Colonic mucosa (tissue), 4 donors: ENCODE data around the gene F12. TPM values are rescaled to one million over a fixed set of nuclear protein-coding genes. Genes with fewer than 3 reads are reported as not detected.

ENCODE experiments used
- DNase-seq: peaks from one replicate; pipeline ENCODE4 v3.0.0-alpha.2; 2020
- H3K27ac ChIP-seq: fragments of 200-600 bp; one replicate; pipeline ENCODE4 v1.8.0; 2021
- H3K27me3 ChIP-seq: fragments of 200-600 bp; one replicate; pipeline ENCODE4 v1.8.0; 2021
- H3K36me3 ChIP-seq: fragments of 200-600 bp; one replicate; pipeline ENCODE4 v1.8.0; 2021
- H3K4me1 ChIP-seq: fragments of 200-600 bp; one replicate; pipeline ENCODE4 v1.8.0; 2021; ENCODE audit warnings: mild to moderate bottlenecking
- H3K4me3 ChIP-seq: fragments of 200-600 bp; one replicate; pipeline ENCODE4 v1.8.0; 2021
- H3K9ac ChIP-seq, 2 donors: one replicate each; pipeline ENCODE4 v1.7.0; 2013; ENCODE audit warnings: control low read depth in 2 of 2, low read depth in 2 of 2, low read length in 2 of 2
- H3K9me3 ChIP-seq: fragments of 200-600 bp; one replicate; pipeline ENCODE4 v1.8.0; 2021
- CTCF ChIP-seq: fragments of 200-600 bp; IDR thresholded peaks from one replicate; pipeline ENCODE4 v1.8.0; 2022; ENCODE audit warnings: antibody characterized with exemption, mild to moderate bottlenecking
- intact Hi-C: fragments of 100-400 bp; cut with DNase I; formaldehyde crosslinking; loops from one replicate; pipeline ENCODE4 v1.14.1; 2022
- total RNA-seq, 2 donors: library from RNA; stranded (reverse); fragmentation: NEBNext Ultra II Directional in 1 of 2; extraction: Animal tissue kit (Norgen Biotek cat#: 25700) in 1 of 2; gene quantifications; one replicate each; pipeline ENCODE4 v1.2.1, GENCODE V29; 2021
- donor health status: healthy.
- donor health status: DM: no; HTN: no; CAD: no.
- donor health status: DM: no; HTN: no; CAD: no.

Gene F12
- total RNA-seq, 2 donors from 2014 or later = 14.7 to 34.0 TPM

GRCh38 chr5:177367323-177367848, 42.0 kb downstream of the F12 start:
- H3K27ac ChIP-seq = no peak overlapping the region

GRCh38 chr5:177366528-177367322, 42.6 kb downstream of the F12 start:
- Histone ChIP-seq H3K27me3 (no peaks in the 10 kb centered on the region), H3K9ac (peak overlapping the region; percentile 1 to 68), H3K4me3 (peak overlapping the region; percentile 30), H3K4me1 (peaks cover 8% of the 10 kb centered on the region), H3K36me3 (no peaks in the 10 kb centered on the region), H3K9me3 (no peaks in the 10 kb centered on the region), H3K27ac (peak overlapping the region; percentile 76)
- DNase-seq = peak; percentile 95
- intact Hi-C loops = no loop called here
- no peak for TF ChIP-seq CTCF

More at GRCh38 chr5:177367323-177367848, 42.0 kb downstream of the F12 start:
- intact Hi-C loops = no loop called here
- H3K4me3 ChIP-seq = peak overlapping the region; percentile 30
- no peak for TF ChIP-seq CTCF
- H3K27me3 ChIP-seq = no peaks in the 10 kb centered on the region
- DNase-seq = no peak
- peaks cover 10% of the 10 kb centered on the region for H3K4me1 ChIP-seq
- H3K9ac ChIP-seq = no peak overlapping the region
- no peaks in the 10 kb centered on the region for H3K36me3 ChIP-seq
- no peaks in the 10 kb centered on the region for H3K9me3 ChIP-seq

GRCh38 chr5:177365845-177366527, 43.4 kb downstream of the F12 start:
- H3K9me3 ChIP-seq = no peaks in the 10 kb centered on the region
- peak overlapping the region; percentile 76 for H3K27ac ChIP-seq
- no peaks in the 10 kb centered on the region for H3K27me3 ChIP-seq
- H3K4me3 ChIP-seq = no peak overlapping the region
- H3K9ac ChIP-seq = peak overlapping the region; percentile 1 to 68
- H3K4me1 ChIP-seq = peaks cover 3% of the 10 kb centered on the region
- no peak for DNase-seq
- TF ChIP-seq CTCF = no peak
- H3K36me3 ChIP-seq = no peaks in the 10 kb centered on the region
- intact Hi-C loops = no loop called here

- no peaks in the 10 kb centered on the region for H3K4me1 ChIP-seq
- DNase-seq = no peak
- no peak overlapping the region for H3K4me3 ChIP-seq
- no peak overlapping the region for H3K27ac ChIP-seq
- no peaks in the 10 kb centered on the region for H3K27me3 ChIP-seq
- TF ChIP-seq CTCF = no peak
- intact Hi-C loops = no loop called here
- no peak overlapping the region for H3K9ac ChIP-seq
- no peaks in the 10 kb centered on the region for H3K36me3 ChIP-seq
- no peaks in the 10 kb centered on the region for H3K9me3 ChIP-seq
Measured at GRCh38 chr5:177364159-177364962, 45.0 kb downstream of the F12 start.

GRCh38 chr5:177363565-177363964, 45.8 kb downstream of the F12 start:
- no peak overlapping the region for H3K9ac ChIP-seq

More at GRCh38 chr5:177363565-177363964, 45.8 kb downstream of the F12 start:
- intact Hi-C loops = no loop called here
- DNase-seq = no peak
- peaks cover 2% of the 10 kb centered on the region for H3K4me1 ChIP-seq
- no peak for TF ChIP-seq CTCF
- peak overlapping the region; percentile 58 for H3K4me3 ChIP-seq
- no peaks in the 10 kb centered on the region for H3K36me3 ChIP-seq
- no peaks in the 10 kb centered on the region for H3K9me3 ChIP-seq
- H3K27me3 ChIP-seq = no peaks in the 10 kb centered on the region
- H3K27ac ChIP-seq = peak overlapping the region; percentile 72
